ENCODE measurements around the gene ARHGEF3. TPM values are rescaled to one million over a fixed set of nuclear protein-coding genes. Genes with fewer than 3 reads are reported as not detected.

Gene ARHGEF3
- total RNA-seq, 1 donor from 2014 or later, result 0.52 TPM

DNA sequence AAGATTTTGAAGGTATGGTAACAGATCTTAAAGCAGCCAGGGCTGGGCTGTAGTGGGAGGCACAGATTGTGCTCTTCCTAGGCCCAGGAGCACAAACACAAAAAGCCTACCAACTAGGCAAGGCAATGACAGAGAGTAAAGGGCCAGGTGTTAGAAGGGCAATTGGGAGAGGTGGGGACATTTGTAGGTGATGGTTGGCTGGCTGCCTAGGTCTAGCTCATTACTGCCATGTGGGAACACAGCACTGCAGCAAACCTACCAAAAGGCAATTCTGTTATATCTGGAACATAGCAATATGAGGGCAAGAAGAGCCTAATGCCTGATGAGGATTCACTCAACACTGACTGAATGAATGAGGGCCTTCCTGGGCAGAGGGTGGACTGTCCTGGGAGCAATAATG, 30.4 kb downstream of the ARHGEF3 start:
- Histone ChIP-seq H3K27me3 (no peaks in the 10 kb centered on the region), H3K4me2 (no peak overlapping the region), H3F3A (ENCODE audit: low read depth) (no peaks in the 10 kb centered on the region), H3K79me2 (ENCODE audit: low read depth) (no peaks in the 10 kb centered on the region), H3K4me3 (no peak overlapping the region), H4K20me1 (ENCODE audit: low read depth) (no peaks in the 10 kb centered on the region), H2AFZ (replicated peaks) (no peak overlapping the region), H3K9me3 (ENCODE audit: low read depth) (no peaks in the 10 kb centered on the region), H3K27ac (no peak overlapping the region), H3K4me1 (no peaks in the 10 kb centered on the region), H3K36me3 (no peaks in the 10 kb centered on the region), H3K9ac (no peak overlapping the region)
- TF ChIP-seq EZH2 (IDR thresholded peaks at IDR 0.05) (no peak), EZH2phosphoT487 (IDR thresholded peaks at IDR 0.05) (no peak)
- TF ChIP-seq, protein P1, sequence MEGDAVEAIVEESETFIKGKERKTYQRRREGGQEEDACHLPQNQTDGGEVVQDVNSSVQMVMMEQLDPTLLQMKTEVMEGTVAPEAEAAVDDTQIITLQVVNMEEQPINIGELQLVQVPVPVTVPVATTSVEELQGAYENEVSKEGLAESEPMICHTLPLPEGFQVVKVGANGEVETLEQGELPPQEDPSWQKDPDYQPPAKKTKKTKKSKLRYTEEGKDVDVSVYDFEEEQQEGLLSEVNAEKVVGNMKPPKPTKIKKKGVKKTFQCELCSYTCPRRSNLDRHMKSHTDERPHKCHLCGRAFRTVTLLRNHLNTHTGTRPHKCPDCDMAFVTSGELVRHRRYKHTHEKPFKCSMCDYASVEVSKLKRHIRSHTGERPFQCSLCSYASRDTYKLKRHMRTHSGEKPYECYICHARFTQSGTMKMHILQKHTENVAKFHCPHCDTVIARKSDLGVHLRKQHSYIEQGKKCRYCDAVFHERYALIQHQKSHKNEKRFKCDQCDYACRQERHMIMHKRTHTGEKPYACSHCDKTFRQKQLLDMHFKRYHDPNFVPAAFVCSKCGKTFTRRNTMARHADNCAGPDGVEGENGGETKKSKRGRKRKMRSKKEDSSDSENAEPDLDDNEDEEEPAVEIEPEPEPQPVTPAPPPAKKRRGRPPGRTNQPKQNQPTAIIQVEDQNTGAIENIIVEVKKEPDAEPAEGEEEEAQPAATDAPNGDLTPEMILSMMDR (IDR thresholded peaks at IDR 0.05), result no peak
- Mint-ChIP-seq H3K9me3 (no peaks in the 10 kb centered on the region), H3K4me1 (peaks cover 18% of the 10 kb centered on the region), H3K36me3 (no peaks in the 10 kb centered on the region), H3K27me3 (ENCODE audit: insufficient read depth, low read depth) (no peaks in the 10 kb centered on the region), H3K27ac (no peak overlapping the region), H3K4me3 (no peak overlapping the region)
- DNase-seq (ENCODE audit: low spot score), result no peak

DNA sequence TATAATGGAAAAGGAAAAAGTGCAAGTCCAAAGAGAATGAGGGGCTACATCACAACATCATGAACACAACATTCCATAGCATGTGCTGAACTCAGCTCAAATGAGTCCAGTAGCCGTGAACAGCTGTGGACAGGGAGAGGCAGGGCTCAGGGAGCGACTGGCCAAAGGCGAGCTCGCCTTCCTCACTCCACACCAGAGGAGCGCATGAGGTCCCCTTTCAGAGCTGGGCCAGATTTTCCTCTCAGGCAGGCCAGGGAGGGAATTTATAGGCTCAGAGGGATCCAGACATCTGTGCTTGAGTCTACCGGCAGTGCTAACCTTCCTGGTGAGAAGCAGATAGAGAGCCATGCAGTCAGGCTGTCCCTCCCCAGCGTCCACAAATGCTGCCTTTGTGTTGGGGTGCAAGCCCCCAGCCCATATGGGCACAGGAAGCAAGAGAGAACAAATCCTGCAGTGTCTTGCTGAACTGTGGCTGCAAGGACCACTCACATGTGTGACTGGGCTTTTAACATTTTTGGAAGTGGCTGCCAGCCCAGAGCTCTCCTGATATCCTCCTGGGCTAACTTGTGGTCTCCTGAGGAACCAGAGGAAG, 32.5 kb downstream of the ARHGEF3 start:
- H4K20me1 ChIP-seq (ENCODE audit: low read depth), result no peaks in the 10 kb centered on the region
- peak; percentile 19 for DNase-seq (ENCODE audit: low spot score)
- H3K27me3 ChIP-seq, result no peaks in the 10 kb centered on the region
- Mint-ChIP-seq H3K9me3 (no peaks in the 10 kb centered on the region), H3K27me3 (ENCODE audit: insufficient read depth, low read depth) (no peaks in the 10 kb centered on the region), H3K36me3 (no peaks in the 10 kb centered on the region), H3K4me1 (peaks cover 7% of the 10 kb centered on the region), H3K4me3 (no peak overlapping the region), H3K27ac (peak overlapping the region; percentile 86)
- H3K79me2 ChIP-seq (ENCODE audit: low read depth), result no peaks in the 10 kb centered on the region
- no peaks in the 10 kb centered on the region for H3K36me3 ChIP-seq
- H3K9me3 ChIP-seq (ENCODE audit: low read depth), result no peaks in the 10 kb centered on the region
- H3K4me2 ChIP-seq, result no peak overlapping the region
- H3K4me3 ChIP-seq, result no peak overlapping the region
- H2AFZ ChIP-seq (replicated peaks), result peak overlapping the region; percentile 65
- no peak overlapping the region for H3K9ac ChIP-seq
- TF ChIP-seq EZH2phosphoT487 (IDR thresholded peaks at IDR 0.05), result no peak
- TF ChIP-seq, protein P1 (IDR thresholded peaks at IDR 0.05), result no peak
- no peak for TF ChIP-seq EZH2 (IDR thresholded peaks at IDR 0.05)
- no peaks in the 10 kb centered on the region for H3K4me1 ChIP-seq
- no peak overlapping the region for H3K27ac ChIP-seq
- no peaks in the 10 kb centered on the region for H3F3A ChIP-seq (ENCODE audit: low read depth)

DNA sequence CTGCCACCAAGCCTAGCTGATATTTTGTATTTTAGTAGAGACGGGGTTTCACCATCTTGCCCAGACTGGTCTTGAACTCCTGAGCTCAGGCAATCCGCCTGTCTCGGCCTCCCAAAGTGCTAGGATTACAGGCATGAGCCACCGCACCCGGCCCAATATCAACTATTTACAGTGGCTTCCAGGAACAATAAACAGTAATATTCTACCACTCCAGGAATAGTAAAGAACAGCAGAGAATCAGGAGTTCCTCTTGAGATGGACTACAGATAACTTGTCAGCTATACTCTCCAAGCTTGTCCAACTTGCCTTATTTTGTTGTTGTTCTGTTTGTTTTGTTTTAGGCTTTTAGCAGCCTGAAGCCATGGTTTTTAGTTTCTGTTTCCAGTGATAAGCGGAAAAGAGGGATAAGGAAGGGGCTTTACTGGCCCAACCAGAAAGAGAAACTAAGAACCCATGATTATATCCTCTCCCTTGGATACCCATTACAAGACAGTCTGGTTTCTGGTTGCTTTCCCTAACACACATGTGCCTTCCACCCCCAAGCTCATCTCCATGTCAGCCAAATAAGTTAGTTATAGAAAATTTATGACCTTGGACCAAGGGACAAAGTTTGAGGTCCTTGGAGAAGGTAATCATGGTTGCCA, 36.7 kb downstream of the ARHGEF3 start:
- Mint-ChIP-seq H3K4me3 (no peak overlapping the region), H3K4me1 (peaks cover 6% of the 10 kb centered on the region), H3K36me3 (no peaks in the 10 kb centered on the region), H3K27ac (no peak overlapping the region), H3K9me3 (no peaks in the 10 kb centered on the region), H3K27me3 (ENCODE audit: insufficient read depth, low read depth) (no peaks in the 10 kb centered on the region)
- Histone ChIP-seq H3K36me3 (no peaks in the 10 kb centered on the region), H3K9me3 (ENCODE audit: low read depth) (no peaks in the 10 kb centered on the region), H3K79me2 (ENCODE audit: low read depth) (no peaks in the 10 kb centered on the region), H2AFZ (replicated peaks) (no peak overlapping the region), H3K4me1 (peaks cover 11% of the 10 kb centered on the region), H3K9ac (no peak overlapping the region), H4K20me1 (ENCODE audit: low read depth) (no peaks in the 10 kb centered on the region), H3K4me2 (no peak overlapping the region), H3K27ac (no peak overlapping the region), H3K27me3 (no peaks in the 10 kb centered on the region), H3F3A (ENCODE audit: low read depth) (peaks cover 4% of the 10 kb centered on the region), H3K4me3 (no peak overlapping the region)
- DNase-seq (ENCODE audit: low spot score), result no peak
- TF ChIP-seq EZH2 (IDR thresholded peaks at IDR 0.05) (no peak), EZH2phosphoT487 (IDR thresholded peaks at IDR 0.05) (no peak)
- TF ChIP-seq, protein P1 (IDR thresholded peaks at IDR 0.05), result no peak

Measured in neural progenitor cell (in vitro differentiated cells).